ENCODE measurements around the gene OSBP.

OSBP gene

GRCh38 chr11:59647245-59647980 lies 31.8 kb upstream of the OSBP start:
- H3K36me3 ChIP-seq (ENCODE audit: control insufficient read depth, insufficient read depth, low read length), result peaks cover 6% of the 10 kb centered on the region
- TF ChIP-seq, protein P1, sequence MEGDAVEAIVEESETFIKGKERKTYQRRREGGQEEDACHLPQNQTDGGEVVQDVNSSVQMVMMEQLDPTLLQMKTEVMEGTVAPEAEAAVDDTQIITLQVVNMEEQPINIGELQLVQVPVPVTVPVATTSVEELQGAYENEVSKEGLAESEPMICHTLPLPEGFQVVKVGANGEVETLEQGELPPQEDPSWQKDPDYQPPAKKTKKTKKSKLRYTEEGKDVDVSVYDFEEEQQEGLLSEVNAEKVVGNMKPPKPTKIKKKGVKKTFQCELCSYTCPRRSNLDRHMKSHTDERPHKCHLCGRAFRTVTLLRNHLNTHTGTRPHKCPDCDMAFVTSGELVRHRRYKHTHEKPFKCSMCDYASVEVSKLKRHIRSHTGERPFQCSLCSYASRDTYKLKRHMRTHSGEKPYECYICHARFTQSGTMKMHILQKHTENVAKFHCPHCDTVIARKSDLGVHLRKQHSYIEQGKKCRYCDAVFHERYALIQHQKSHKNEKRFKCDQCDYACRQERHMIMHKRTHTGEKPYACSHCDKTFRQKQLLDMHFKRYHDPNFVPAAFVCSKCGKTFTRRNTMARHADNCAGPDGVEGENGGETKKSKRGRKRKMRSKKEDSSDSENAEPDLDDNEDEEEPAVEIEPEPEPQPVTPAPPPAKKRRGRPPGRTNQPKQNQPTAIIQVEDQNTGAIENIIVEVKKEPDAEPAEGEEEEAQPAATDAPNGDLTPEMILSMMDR (IDR thresholded peaks at IDR 0.05; ENCODE audit: insufficient read depth, low read length, poor library complexity, severe bottlenecking), result no peak
- no peaks in the 10 kb centered on the region for H3K27me3 ChIP-seq (replicated peaks; ENCODE audit: control insufficient read depth, insufficient read depth, low read length)
- H3K4me3 ChIP-seq (replicated peaks; ENCODE audit: low read depth, low read length), result no peak overlapping the region
- DNase-seq (ENCODE audit: extremely low read depth, insufficient read length), result no peak

GRCh38 chr11:59644528-59644927 lies 29.0 kb upstream of the OSBP start:
- Histone ChIP-seq H3K4me3 (replicated peaks; ENCODE audit: low read depth, low read length) (no peak overlapping the region), H3K27me3 (replicated peaks; ENCODE audit: control insufficient read depth, insufficient read depth, low read length) (no peaks in the 10 kb centered on the region), H3K36me3 (ENCODE audit: control insufficient read depth, insufficient read depth, low read length) (peaks cover 10% of the 10 kb centered on the region)
- TF ChIP-seq, protein P1 (IDR thresholded peaks at IDR 0.05; ENCODE audit: insufficient read depth, low read length, poor library complexity, severe bottlenecking), result no peak
- no peak for DNase-seq (ENCODE audit: extremely low read depth, insufficient read length)

GRCh38 chr11:59643390-59643789 lies 27.8 kb upstream of the OSBP start:
- Histone ChIP-seq H3K27me3 (replicated peaks; ENCODE audit: control insufficient read depth, insufficient read depth, low read length) (no peaks in the 10 kb centered on the region), H3K4me3 (replicated peaks; ENCODE audit: low read depth, low read length) (no peak overlapping the region), H3K36me3 (ENCODE audit: control insufficient read depth, insufficient read depth, low read length) (peaks cover 12% of the 10 kb centered on the region)
- TF ChIP-seq, protein P1 (IDR thresholded peaks at IDR 0.05; ENCODE audit: insufficient read depth, low read length, poor library complexity, severe bottlenecking), result no peak
- no peak for DNase-seq (ENCODE audit: extremely low read depth, insufficient read length)

DNA sequence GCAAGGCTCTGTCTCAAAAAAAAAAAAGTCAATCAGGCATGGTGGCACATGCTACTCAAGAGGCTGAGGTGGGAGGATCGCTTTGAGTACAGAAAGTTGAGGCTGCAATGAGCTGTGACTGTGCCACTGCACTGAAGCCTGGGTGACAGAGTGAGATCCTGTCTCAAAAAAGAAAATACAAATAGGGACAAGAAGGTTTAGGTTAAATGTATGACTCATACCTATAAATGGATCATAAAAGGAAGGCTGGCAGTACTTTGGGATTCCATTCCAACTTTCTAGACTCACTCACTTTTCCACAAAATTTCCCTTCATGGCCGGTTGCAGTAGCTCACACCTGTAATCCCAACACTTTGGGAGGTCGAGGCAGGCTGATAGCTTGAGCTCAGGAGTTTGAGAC lies 25.6 kb upstream of the OSBP start:
- DNase-seq (ENCODE audit: extremely low read depth, insufficient read length), result no peak
- peaks cover 20% of the 10 kb centered on the region for H3K36me3 ChIP-seq (ENCODE audit: control insufficient read depth, insufficient read depth, low read length)
- no peaks in the 10 kb centered on the region for H3K27me3 ChIP-seq (replicated peaks; ENCODE audit: control insufficient read depth, insufficient read depth, low read length)
- no peak overlapping the region for H3K4me3 ChIP-seq (replicated peaks; ENCODE audit: low read depth, low read length)
- TF ChIP-seq, protein P1 (IDR thresholded peaks at IDR 0.05; ENCODE audit: insufficient read depth, low read length, poor library complexity, severe bottlenecking), result no peak

GRCh38 chr11:59630493-59630892 lies 14.9 kb upstream of the OSBP start:
- DNase-seq (ENCODE audit: extremely low read depth, insufficient read length), result no peak
- H3K36me3 ChIP-seq (ENCODE audit: control insufficient read depth, insufficient read depth, low read length), result no peaks in the 10 kb centered on the region; the same call in 1 of the 2 replicates
- H3K4me3 ChIP-seq (replicated peaks; ENCODE audit: low read depth, low read length), result no peak overlapping the region
- no peaks in the 10 kb centered on the region for H3K27me3 ChIP-seq (replicated peaks; ENCODE audit: control insufficient read depth, insufficient read depth, low read length)
- TF ChIP-seq, protein P1 (IDR thresholded peaks at IDR 0.05; ENCODE audit: insufficient read depth, low read length, poor library complexity, severe bottlenecking), result no peak

Data from GM06990 (cell line).